Cardiac fibroblast (primary cell): ENCODE measurements around the gene RNF111.
"Not testable (repeated sequence)": the region's sequence is repeated elsewhere in the genome, so short reads cannot be mapped to it uniquely, and the experiment has no call there.

ENCODE experiments used
- DNase-seq, 2 donors: peaks; one replicate each; pipeline versions ENCODE4 v3.0.0 to v3.0.0-alpha.2; 2010; ENCODE audit warnings: low read depth in 2 of 2
- H3K4me3 ChIP-seq, 2 donors: replicated peaks in 1 of 2; 1 replicate in 1 of 2; 2 replicates in 1 of 2; pipeline ENCODE4 v1.5.1; 2011; ENCODE audit warnings: low read depth in 2 of 2, low read length in 2 of 2, mild to moderate bottlenecking in 2 of 2, moderate library complexity in 1 of 2
- CTCF ChIP-seq: IDR thresholded peaks from one replicate; pipeline ENCODE4 v1.5.1; 2011; ENCODE audit warnings: low read depth, mild to moderate bottlenecking, low read length, inconsistent platforms

RNF111 gene

GRCh38 chr15:59133929-59134427, 146.5 kb downstream of the RNF111 start:
- no peak for DNase-seq
- TF ChIP-seq CTCF: no peak

GRCh38 chr15:59137566-59137965, 150.1 kb downstream of the RNF111 start:
- H3K4me3 ChIP-seq: no peak overlapping the region
- DNase-seq: no peak
- TF ChIP-seq CTCF: no peak

More at GRCh38 chr15:59133929-59134427, 146.5 kb downstream of the RNF111 start:
- H3K4me3 ChIP-seq: no peak overlapping the region

GRCh38 chr15:59138243-59138642, 150.8 kb downstream of the RNF111 start:
- peak; percentile 46 to 62 for DNase-seq
- no peak overlapping the region for H3K4me3 ChIP-seq

GRCh38 chr15:59140422-59141226, 153.2 kb downstream of the RNF111 start:
- H3K4me3 ChIP-seq: no peak overlapping the region
- DNase-seq: no peak
- no peak for TF ChIP-seq CTCF

More at GRCh38 chr15:59138243-59138642, 150.8 kb downstream of the RNF111 start:
- peak; percentile 79 for TF ChIP-seq CTCF

- no peak overlapping the region for H3K4me3 ChIP-seq
- no peak for DNase-seq
- no peak for TF ChIP-seq CTCF
These were observed 155.8 kb downstream of the RNF111 start for GRCh38 chr15:59143281-59143680.

- not testable (repeated sequence) for H3K4me3 ChIP-seq
- DNase-seq: peak in 1 of 2 donors; percentile 25
These were observed 157.1 kb downstream of the RNF111 start for GRCh38 chr15:59144594-59144993.
